CD4-positive, CD25-positive, alpha-beta regulatory T cell (primary cell): ENCODE results near the gene ZNF503. TPM values are rescaled to one million over a fixed set of nuclear protein-coding genes. Genes with fewer than 3 reads are reported as not detected.
"Not testable (repeated sequence)": the region's sequence is repeated elsewhere in the genome, so short reads cannot be mapped to it uniquely, and the experiment has no call there.

ENCODE experiments used
- ATAC-seq, 2 donors: fragments of 150-1000 bp; cut with Tn5 transposase; one replicate each; pipeline ENCODE4 v1.10.0; 2021; ENCODE audit warnings: low read depth in 2 of 2, moderate number of reproducible peaks in 2 of 2, moderate library complexity in 1 of 2
- DNase-seq, 3 donors: peaks; one replicate each; pipeline versions ENCODE4 v3.0.0 to v3.0.0-alpha.2; 2012 to 2022; ENCODE audit warnings: mixed read lengths in 1 of 3
- H3K27ac ChIP-seq: one replicate; pipeline ENCODE4 v1.7.0; 2013; ENCODE audit warnings: mild to moderate bottlenecking, low read length; ENCODE audit not compliant: insufficient read depth, poor library complexity, severe bottlenecking
- H3K27me3 ChIP-seq: one replicate; pipeline ENCODE4 v1.7.0; 2013; ENCODE audit warnings: low read length; ENCODE audit not compliant: control insufficient read depth, insufficient read depth
- H3K36me3 ChIP-seq: one replicate; pipeline ENCODE4 v1.7.0; 2013; ENCODE audit warnings: mild to moderate bottlenecking, low read length, moderate library complexity; ENCODE audit not compliant: control insufficient read depth, insufficient read depth
- H3K4me1 ChIP-seq: 2 replicates; pipeline ENCODE4 v1.7.0; 2013; ENCODE audit warnings: mild to moderate bottlenecking, low read length; ENCODE audit not compliant: insufficient read depth, control insufficient read depth, poor library complexity, severe bottlenecking
- H3K4me3 ChIP-seq: one replicate; pipeline ENCODE4 v1.7.0; 2013; ENCODE audit warnings: low read depth, mild to moderate bottlenecking, low read length, moderate library complexity
- H3K9me3 ChIP-seq, 2 experiments: 1 replicate in 1 of 2; 2 replicates in 1 of 2; pipeline ENCODE4 v1.7.0; 2013; ENCODE audit warnings: low read length in 2 of 2, mild to moderate bottlenecking in 1 of 2, moderate library complexity in 1 of 2; ENCODE audit not compliant: control insufficient read depth in 2 of 2
- H3K27ac Mint-ChIP-seq, 3 donors: one replicate each; pipeline ENCODE4 v1.8.0; 2020 to 2022; ENCODE audit warnings: mild to moderate bottlenecking in 3 of 3, mixed read lengths in 3 of 3, moderate library complexity in 2 of 3
- H3K27me3 Mint-ChIP-seq: one replicate; pipeline ENCODE4 v1.8.0; 2022; ENCODE audit warnings: mild to moderate bottlenecking, mixed read lengths
- H3K36me3 Mint-ChIP-seq: one replicate; pipeline ENCODE4 v1.8.0; 2020; ENCODE audit warnings: mixed read lengths
- H3K4me1 Mint-ChIP-seq, 4 donors: one replicate each; pipeline ENCODE4 v1.8.0; 2020 to 2022; ENCODE audit warnings: mixed read lengths in 4 of 4, mild to moderate bottlenecking in 1 of 4
- H3K4me3 Mint-ChIP-seq, 4 donors: one replicate each; pipeline ENCODE4 v1.8.0; 2020 to 2022; ENCODE audit warnings: mild to moderate bottlenecking in 4 of 4, mixed read lengths in 4 of 4, moderate library complexity in 3 of 4
- H3K9me3 Mint-ChIP-seq, 7 donors: one replicate each; pipeline ENCODE4 v1.8.0; 2020 to 2022; ENCODE audit warnings: mixed read lengths in 7 of 7, mild to moderate bottlenecking in 3 of 7, moderate library complexity in 2 of 7
- polyA plus RNA-seq, 4 donors: library from polyadenylated mRNA; unstranded; fragments of 300-500 nt; fragmentation: Illumina TruSeq; gene quantifications; one replicate each; pipeline ENCODE4 v1.2.3, GENCODE V29; 2021
- total RNA-seq: library from RNA; stranded (reverse); gene quantifications from one replicate; pipeline ENCODE4 v1.2.3, GENCODE V29; 2022

ZNF503 gene
- total and polyA plus RNA-seq, 5 donors from 2014 or later, result not detected

GRCh38 chr10:75377869-75378268 is 23.7 kb downstream of the ZNF503 start:
- H3K4me3 Mint-ChIP-seq, result no peak overlapping the region
- H3K27ac Mint-ChIP-seq, result no peak overlapping the region
- H3K27me3 Mint-ChIP-seq, result peaks cover 16% of the 10 kb centered on the region
- Histone ChIP-seq H3K27me3 (no peaks in the 10 kb centered on the region), H3K27ac (no peak overlapping the region), H3K4me1 (no peaks in the 10 kb centered on the region), H3K36me3 (no peaks in the 10 kb centered on the region), H3K4me3 (no peak overlapping the region), H3K9me3 (no peaks in the 10 kb centered on the region)
- no peaks in the 10 kb centered on the region for H3K36me3 Mint-ChIP-seq
- no peak for DNase-seq
- peaks cover 0 to 4% (median 0%) of the 10 kb centered on the region in 7 donors for H3K9me3 Mint-ChIP-seq
- no peak for ATAC-seq
- no peaks in the 10 kb centered on the region for H3K4me1 Mint-ChIP-seq

GRCh38 chr10:75375838-75376237 is 25.7 kb downstream of the ZNF503 start:
- ATAC-seq (peak in 1 of 2 donors; percentile 16), DNase-seq (no peak)
- H3K27ac ChIP-seq, result no peak overlapping the region
- no peaks in the 10 kb centered on the region for H3K36me3 ChIP-seq
- peaks cover 12% of the 10 kb centered on the region for H3K27me3 Mint-ChIP-seq
- no peak overlapping the region for H3K4me3 ChIP-seq
- peaks cover 0 to 4% (median 0%) of the 10 kb centered on the region in 7 donors for H3K9me3 Mint-ChIP-seq
- no peaks in the 10 kb centered on the region for H3K4me1 ChIP-seq
- H3K4me3 Mint-ChIP-seq, result no peak overlapping the region
- H3K27me3 ChIP-seq, result no peaks in the 10 kb centered on the region
- peak overlapping the region in 1 of 3 donors; percentile 52 for H3K27ac Mint-ChIP-seq
- no peaks in the 10 kb centered on the region for H3K4me1 Mint-ChIP-seq
- no peaks in the 10 kb centered on the region for H3K36me3 Mint-ChIP-seq
- H3K9me3 ChIP-seq, result no peaks in the 10 kb centered on the region

- no peaks in the 10 kb centered on the region for H3K9me3 ChIP-seq
- no peak for ATAC-seq
- Mint-ChIP-seq H3K27me3 (peaks cover 10% of the 10 kb centered on the region), H3K27ac (no peak overlapping the region), H3K4me3 (no peak overlapping the region), H3K9me3 (peaks cover 0 to 12% (median 4%) of the 10 kb centered on the region in 7 donors), H3K36me3 (no peaks in the 10 kb centered on the region), H3K4me1 (no peaks in the 10 kb centered on the region)
- H3K4me3 ChIP-seq, result no peak overlapping the region
- H3K36me3 ChIP-seq, result no peaks in the 10 kb centered on the region
- H3K4me1 ChIP-seq, result no peaks in the 10 kb centered on the region
- no peak for DNase-seq
- no peaks in the 10 kb centered on the region for H3K27me3 ChIP-seq
- H3K27ac ChIP-seq, result no peak overlapping the region
Measured at GRCh38 chr10:75371010-75371409, 30.6 kb downstream of the ZNF503 start.

GRCh38 chr10:75369838-75370237 is 31.7 kb downstream of the ZNF503 start:
- H3K36me3 ChIP-seq, DNase-seq, H3K4me1 ChIP-seq, H3K27ac ChIP-seq, H3K27me3 ChIP-seq, ATAC-seq, H3K4me3 ChIP-seq, H3K4me3 Mint-ChIP-seq, H3K36me3 Mint-ChIP-seq, H3K9me3 ChIP-seq, H3K4me1 Mint-ChIP-seq, H3K27ac Mint-ChIP-seq: not testable (repeated sequence)
- H3K27me3 Mint-ChIP-seq, result peaks cover 10% of the 10 kb centered on the region
- peaks cover 0 to 12% (median 4%) of the 10 kb centered on the region in 7 donors for H3K9me3 Mint-ChIP-seq

GRCh38 chr10:75367901-75368300 is 33.7 kb downstream of the ZNF503 start:
- Mint-ChIP-seq H3K4me1 (no peaks in the 10 kb centered on the region), H3K4me3 (no peak overlapping the region), H3K9me3 (peaks cover 0 to 12% (median 3%) of the 10 kb centered on the region in 7 donors), H3K27ac (no peak overlapping the region), H3K36me3 (no peaks in the 10 kb centered on the region), H3K27me3 (peaks cover 10% of the 10 kb centered on the region)
- DNase-seq (no peak), ATAC-seq (no peak)
- no peak overlapping the region for H3K27ac ChIP-seq
- H3K9me3 ChIP-seq, result no peaks in the 10 kb centered on the region
- H3K36me3 ChIP-seq, result no peaks in the 10 kb centered on the region
- no peaks in the 10 kb centered on the region for H3K4me1 ChIP-seq
- no peaks in the 10 kb centered on the region for H3K27me3 ChIP-seq
- H3K4me3 ChIP-seq, result no peak overlapping the region

- Mint-ChIP-seq H3K27me3 (peaks cover 10% of the 10 kb centered on the region), H3K4me3 (no peak overlapping the region), H3K36me3 (no peaks in the 10 kb centered on the region), H3K4me1 (no peaks in the 10 kb centered on the region), H3K9me3 (peaks cover 0 to 12% (median 3%) of the 10 kb centered on the region in 7 donors), H3K27ac (no peak overlapping the region)
- H3K36me3 ChIP-seq, result no peaks in the 10 kb centered on the region
- no peak overlapping the region for H3K4me3 ChIP-seq
- no peaks in the 10 kb centered on the region for H3K9me3 ChIP-seq
- no peak for ATAC-seq
- DNase-seq, result no peak
- no peaks in the 10 kb centered on the region for H3K27me3 ChIP-seq
- H3K27ac ChIP-seq, result no peak overlapping the region
- H3K4me1 ChIP-seq, result no peaks in the 10 kb centered on the region
Measured at GRCh38 chr10:75367021-75367487, 34.5 kb downstream of the ZNF503 start.

GRCh38 chr10:75363431-75363830 is 38.1 kb downstream of the ZNF503 start:
- Histone ChIP-seq H3K4me1 (no peaks in the 10 kb centered on the region), H3K4me3 (no peak overlapping the region), H3K27me3 (no peaks in the 10 kb centered on the region), H3K9me3 (no peaks in the 10 kb centered on the region), H3K36me3 (no peaks in the 10 kb centered on the region), H3K27ac (no peak overlapping the region)
- no peak overlapping the region for H3K27ac Mint-ChIP-seq
- H3K36me3 Mint-ChIP-seq, result no peaks in the 10 kb centered on the region
- no peaks in the 10 kb centered on the region for H3K27me3 Mint-ChIP-seq
- H3K4me1 Mint-ChIP-seq, result no peaks in the 10 kb centered on the region
- ATAC-seq, result no peak
- no peak overlapping the region for H3K4me3 Mint-ChIP-seq
- peaks cover 0 to 7% (median 0%) of the 10 kb centered on the region in 7 donors for H3K9me3 Mint-ChIP-seq
- DNase-seq, result no peak

GRCh38 chr10:75359876-75360275 is 41.7 kb downstream of the ZNF503 start:
- not testable (repeated sequence) for H3K27ac ChIP-seq, H3K9me3 Mint-ChIP-seq, H3K36me3 ChIP-seq, H3K36me3 Mint-ChIP-seq, H3K4me1 ChIP-seq, H3K27me3 ChIP-seq, H3K27me3 Mint-ChIP-seq, H3K4me3 Mint-ChIP-seq, H3K4me1 Mint-ChIP-seq, DNase-seq, H3K4me3 ChIP-seq, ATAC-seq, H3K27ac Mint-ChIP-seq, H3K9me3 ChIP-seq
